ENCODE measurements around the gene AGFG2. TPM values are rescaled to one million over a fixed set of nuclear protein-coding genes. Genes with fewer than 3 reads are reported as not detected.

The AGFG2 gene
- total and polyA plus RNA-seq, 2 of the 13 experiments (the other 11 are each of a cell fraction or from before 2014, with no cell fraction given), result 125 to 132 TPM

DNA sequence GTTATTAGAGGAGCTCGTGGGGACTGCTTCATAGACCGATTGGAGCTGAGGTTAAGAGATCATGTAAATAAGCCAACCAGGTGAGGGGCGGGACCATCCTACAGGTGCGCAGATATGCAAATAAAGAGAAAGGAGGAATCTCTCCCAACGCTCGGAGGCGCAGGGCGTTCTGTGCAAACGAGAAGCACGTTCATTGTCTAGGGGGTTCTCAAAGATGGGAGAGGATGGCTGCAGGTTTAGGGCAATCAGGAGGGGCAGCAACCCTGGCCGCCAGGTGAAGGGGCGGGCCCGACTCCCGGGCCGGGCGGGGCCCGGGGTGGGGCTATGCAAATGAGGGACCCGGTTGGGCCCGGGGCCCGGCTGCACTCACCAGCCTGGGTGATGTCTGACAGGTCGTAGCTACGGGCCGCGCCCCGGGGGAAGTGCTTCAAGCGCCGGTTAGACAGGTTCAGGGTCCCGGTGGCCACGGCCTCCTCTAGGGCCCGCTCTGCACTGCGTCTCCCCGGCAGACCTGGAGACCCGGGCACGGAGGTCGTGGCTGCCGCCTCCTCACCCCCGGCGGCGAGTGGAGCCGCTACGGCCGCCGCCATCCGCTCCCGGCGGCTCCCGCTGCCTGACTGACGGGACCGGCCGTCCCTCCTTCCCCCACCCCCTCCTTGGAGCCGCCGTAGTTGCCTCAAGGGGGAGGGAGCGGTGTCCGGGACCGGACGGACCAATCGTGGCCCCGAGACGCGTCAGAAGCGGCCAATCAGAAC is 46.7 kb downstream of the AGFG2 start, which contains the start of gene LRCH4 (continued):
- TF ChIP-seq, protein P1, sequence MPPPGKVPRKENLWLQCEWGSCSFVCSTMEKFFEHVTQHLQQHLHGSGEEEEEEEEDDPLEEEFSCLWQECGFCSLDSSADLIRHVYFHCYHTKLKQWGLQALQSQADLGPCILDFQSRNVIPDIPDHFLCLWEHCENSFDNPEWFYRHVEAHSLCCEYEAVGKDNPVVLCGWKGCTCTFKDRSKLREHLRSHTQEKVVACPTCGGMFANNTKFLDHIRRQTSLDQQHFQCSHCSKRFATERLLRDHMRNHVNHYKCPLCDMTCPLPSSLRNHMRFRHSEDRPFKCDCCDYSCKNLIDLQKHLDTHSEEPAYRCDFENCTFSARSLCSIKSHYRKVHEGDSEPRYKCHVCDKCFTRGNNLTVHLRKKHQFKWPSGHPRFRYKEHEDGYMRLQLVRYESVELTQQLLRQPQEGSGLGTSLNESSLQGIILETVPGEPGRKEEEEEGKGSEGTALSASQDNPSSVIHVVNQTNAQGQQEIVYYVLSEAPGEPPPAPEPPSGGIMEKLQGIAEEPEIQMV (CRISPR knock-in tag; IDR thresholded peaks at IDR 0.05; ENCODE audit: low read depth), result no peak
- peak; percentile 92 for TF ChIP-seq ZNF619 (CRISPR knock-in tag; IDR thresholded peaks at IDR 0.05)
- TF ChIP-seq DMTF1 (CRISPR knock-in tag; IDR thresholded peaks at IDR 0.05), result no peak
- TF ChIP-seq, protein P2, sequence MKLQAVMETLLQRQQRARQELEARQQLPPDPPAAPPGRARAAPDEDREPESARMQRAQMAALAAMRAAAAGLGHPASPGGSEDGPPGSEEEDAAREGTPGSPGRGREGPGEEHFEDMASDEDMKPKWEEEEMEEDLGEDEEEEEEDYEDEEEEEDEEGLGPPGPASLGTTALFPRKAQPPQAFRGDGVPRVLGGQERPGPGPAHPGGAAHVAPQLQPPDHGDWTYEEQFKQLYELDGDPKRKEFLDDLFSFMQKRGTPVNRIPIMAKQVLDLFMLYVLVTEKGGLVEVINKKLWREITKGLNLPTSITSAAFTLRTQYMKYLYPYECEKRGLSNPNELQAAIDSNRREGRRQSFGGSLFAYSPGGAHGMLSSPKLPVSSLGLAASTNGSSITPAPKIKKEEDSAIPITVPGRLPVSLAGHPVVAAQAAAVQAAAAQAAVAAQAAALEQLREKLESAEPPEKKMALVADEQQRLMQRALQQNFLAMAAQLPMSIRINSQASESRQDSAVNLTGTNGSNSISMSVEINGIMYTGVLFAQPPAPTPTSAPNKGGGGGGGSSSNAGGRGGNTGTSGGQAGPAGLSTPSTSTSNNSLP (IDR thresholded peaks at IDR 0.05; ENCODE audit: low read depth, low read length), result no peak
- no peak for TF ChIP-seq ZKSCAN1 (IDR thresholded peaks at IDR 0.05; ENCODE audit: low read length)
- peak; percentile 68; the same call in 1 of the 2 replicates for TF ChIP-seq CSRNP1 (CRISPR knock-in tag; IDR thresholded peaks at IDR 0.05)
- TF ChIP-seq ZFP62 (CRISPR knock-in tag; IDR thresholded peaks at IDR 0.05), result no peak
- TF ChIP-seq NCOR1 (IDR thresholded peaks at IDR 0.05; ENCODE audit: borderline replicate concordance, low read length), result no peak
- TF ChIP-seq ZNF770 (CRISPR knock-in tag; IDR thresholded peaks at IDR 0.05), result 0 out of 2 replicates have a peak, but pooled peaks have one; percentile 28
- peak; percentile 57; the same call in 1 of the 2 replicates for TF ChIP-seq SRY (CRISPR knock-in tag; IDR thresholded peaks at IDR 0.05)
- TF ChIP-seq CCAR2 (optimal IDR thresholded peaks at IDR 0.05; ENCODE audit: low read depth, low read length), result no peak
- TF ChIP-seq CBX5 (CRISPR knock-in tag; IDR thresholded peaks at IDR 0.05; ENCODE audit: borderline replicate concordance), result peak; percentile 76; the same call in 1 of the 2 replicates
- TF ChIP-seq SPEN (CRISPR knock-in tag; IDR thresholded peaks at IDR 0.05; ENCODE audit: low read depth), result peak; percentile 89
- no peak for TF ChIP-seq PREB (CRISPR knock-in tag; IDR thresholded peaks at IDR 0.05)
- no peak; the same call in 1 of the 2 replicates for TF ChIP-seq RFXANK (CRISPR knock-in tag; IDR thresholded peaks at IDR 0.05)
- no peak for TF ChIP-seq GPBP1L1 (CRISPR knock-in tag; IDR thresholded peaks at IDR 0.05)
